DMS114 treated with DMSO at 0.1 percent for 48 hours (cell line): ENCODE results near the gene IRS2.

ENCODE experiments used
- DNase-seq: peaks from one replicate; lab custom pipeline; 2025; ENCODE audit not compliant: unreplicated experiment; lab: John Stamatoyannopoulos, UW

The IRS2 gene

GRCh38 chr13:109782823-109783431 lies 3.5 kb downstream of the IRS2 start:
- no peak for DNase-seq

- no peak for DNase-seq
Observed at GRCh38 chr13:109782066-109782822, 4.1 kb downstream of the IRS2 start.

- DNase-seq: no peak
Observed at GRCh38 chr13:109781384-109782065, 4.9 kb downstream of the IRS2 start.

- no peak for DNase-seq
Observed at GRCh38 chr13:109780845-109781383, 5.5 kb downstream of the IRS2 start.

GRCh38 chr13:109779876-109780510 lies 6.4 kb downstream of the IRS2 start:
- DNase-seq: no peak

GRCh38 chr13:109779074-109779473 lies 7.3 kb downstream of the IRS2 start:
- no peak for DNase-seq

GRCh38 chr13:109778102-109778542 lies 8.3 kb downstream of the IRS2 start:
- DNase-seq: no peak

- DNase-seq: no peak
Observed at GRCh38 chr13:109776575-109776974, 9.8 kb downstream of the IRS2 start.

- no peak for DNase-seq
Observed at GRCh38 chr13:109773786-109774185, 12.6 kb downstream of the IRS2 start.

- no peak for DNase-seq
Observed at GRCh38 chr13:109773276-109773675, 13.1 kb downstream of the IRS2 start.

GRCh38 chr13:109771926-109772325 lies 14.5 kb downstream of the IRS2 start:
- DNase-seq: no peak

- no peak for DNase-seq
Observed at GRCh38 chr13:109770436-109770835, 15.9 kb downstream of the IRS2 start.

GRCh38 chr13:109769921-109770320 lies 16.5 kb downstream of the IRS2 start:
- DNase-seq: no peak

GRCh38 chr13:109769275-109769674 lies 17.1 kb downstream of the IRS2 start:
- DNase-seq: no peak

- DNase-seq: no peak
Observed at GRCh38 chr13:109768616-109769015, 17.8 kb downstream of the IRS2 start.

- no peak for DNase-seq
Observed at GRCh38 chr13:109768176-109768575, 18.2 kb downstream of the IRS2 start.

GRCh38 chr13:109767023-109767422 lies 19.4 kb downstream of the IRS2 start:
- DNase-seq: no peak

- DNase-seq: no peak
Observed at GRCh38 chr13:109764470-109765291, 21.7 kb downstream of the IRS2 start.

GRCh38 chr13:109764045-109764444 lies 22.3 kb downstream of the IRS2 start:
- DNase-seq: no peak

- DNase-seq: no peak
Observed at GRCh38 chr13:109762791-109763190, 23.6 kb downstream of the IRS2 start.
